ENCODE data around the gene FOXC1.

FOXC1 gene

DNA sequence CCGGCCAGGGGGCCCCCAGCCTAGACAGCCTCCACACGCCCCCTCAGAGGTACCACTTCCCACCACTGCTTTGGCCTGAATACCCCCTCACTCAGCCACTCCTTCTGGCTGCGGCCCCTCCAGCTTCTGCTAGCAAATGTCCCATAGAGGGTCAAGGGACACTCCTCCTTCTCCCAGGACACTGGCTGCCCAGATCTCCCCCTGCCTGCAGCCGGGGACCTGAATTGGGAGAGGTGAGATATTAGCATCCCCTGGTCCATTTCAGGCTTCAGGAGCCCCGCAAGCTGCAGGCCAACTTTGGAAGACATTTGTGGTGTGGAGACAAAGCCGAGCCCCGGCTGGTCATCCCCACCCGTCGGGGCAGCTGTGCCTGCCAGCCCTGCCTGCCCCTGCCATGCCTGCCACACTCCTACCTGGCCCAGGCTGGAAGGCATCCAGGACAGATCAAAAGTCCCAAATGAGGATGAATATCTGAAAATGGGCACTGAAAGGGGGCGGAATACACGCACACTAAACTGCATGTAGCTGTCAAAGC, 32.5 kb upstream of the FOXC1 start:
- H3K4me3 ChIP-seq (ENCODE audit: low read depth, low read length): no peak overlapping the region
- DNase-seq (ENCODE audit: low read depth): no peak
- TF ChIP-seq, protein P1, sequence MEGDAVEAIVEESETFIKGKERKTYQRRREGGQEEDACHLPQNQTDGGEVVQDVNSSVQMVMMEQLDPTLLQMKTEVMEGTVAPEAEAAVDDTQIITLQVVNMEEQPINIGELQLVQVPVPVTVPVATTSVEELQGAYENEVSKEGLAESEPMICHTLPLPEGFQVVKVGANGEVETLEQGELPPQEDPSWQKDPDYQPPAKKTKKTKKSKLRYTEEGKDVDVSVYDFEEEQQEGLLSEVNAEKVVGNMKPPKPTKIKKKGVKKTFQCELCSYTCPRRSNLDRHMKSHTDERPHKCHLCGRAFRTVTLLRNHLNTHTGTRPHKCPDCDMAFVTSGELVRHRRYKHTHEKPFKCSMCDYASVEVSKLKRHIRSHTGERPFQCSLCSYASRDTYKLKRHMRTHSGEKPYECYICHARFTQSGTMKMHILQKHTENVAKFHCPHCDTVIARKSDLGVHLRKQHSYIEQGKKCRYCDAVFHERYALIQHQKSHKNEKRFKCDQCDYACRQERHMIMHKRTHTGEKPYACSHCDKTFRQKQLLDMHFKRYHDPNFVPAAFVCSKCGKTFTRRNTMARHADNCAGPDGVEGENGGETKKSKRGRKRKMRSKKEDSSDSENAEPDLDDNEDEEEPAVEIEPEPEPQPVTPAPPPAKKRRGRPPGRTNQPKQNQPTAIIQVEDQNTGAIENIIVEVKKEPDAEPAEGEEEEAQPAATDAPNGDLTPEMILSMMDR (conservative IDR thresholded peaks at IDR 0.05; ENCODE audit: low read depth, low read length): no peak

DNA sequence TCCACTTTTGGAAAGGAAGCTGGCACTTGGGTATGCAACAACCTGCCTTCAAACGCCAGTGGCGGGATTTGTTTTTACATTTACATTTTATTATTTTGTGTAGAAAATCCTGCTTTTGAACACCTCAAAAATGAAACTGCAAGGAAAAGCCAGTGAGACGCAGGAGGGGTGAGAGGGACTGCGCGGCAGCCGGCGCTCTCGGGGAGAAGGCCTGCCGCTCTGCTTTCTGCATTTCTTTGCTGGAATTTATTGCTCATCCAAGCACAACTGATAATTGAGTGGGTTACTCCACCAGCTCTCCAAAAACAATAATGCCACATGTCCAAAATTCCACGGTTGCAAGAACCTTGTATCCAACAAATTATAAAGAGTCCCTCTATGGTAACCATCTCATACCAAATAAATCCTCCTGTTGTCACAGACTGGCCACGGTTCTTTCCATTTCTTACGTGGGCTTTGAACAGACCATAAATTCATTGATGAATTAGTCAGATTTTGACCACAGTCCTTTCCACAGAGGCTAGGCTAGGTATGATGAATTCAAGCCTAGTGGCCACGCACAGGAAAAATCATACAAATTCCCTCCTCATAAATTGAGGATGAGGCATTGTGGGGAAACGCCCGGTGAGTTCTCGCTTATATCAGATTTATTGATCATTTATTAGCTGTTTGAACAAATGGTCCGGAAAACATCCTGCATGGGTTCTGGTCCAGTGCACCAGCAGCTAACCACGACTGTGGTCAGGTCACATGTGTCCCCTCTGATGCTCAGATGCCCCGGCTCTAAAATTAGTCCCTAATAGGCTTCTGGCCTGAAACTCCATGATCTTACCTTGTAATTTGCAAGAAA, 31.6 kb upstream of the FOXC1 start:
- DNase-seq (ENCODE audit: low read depth): no peak
- TF ChIP-seq, protein P1 (conservative IDR thresholded peaks at IDR 0.05; ENCODE audit: low read depth, low read length): no peak
- H3K4me3 ChIP-seq (ENCODE audit: low read depth, low read length): no peak overlapping the region

DNA sequence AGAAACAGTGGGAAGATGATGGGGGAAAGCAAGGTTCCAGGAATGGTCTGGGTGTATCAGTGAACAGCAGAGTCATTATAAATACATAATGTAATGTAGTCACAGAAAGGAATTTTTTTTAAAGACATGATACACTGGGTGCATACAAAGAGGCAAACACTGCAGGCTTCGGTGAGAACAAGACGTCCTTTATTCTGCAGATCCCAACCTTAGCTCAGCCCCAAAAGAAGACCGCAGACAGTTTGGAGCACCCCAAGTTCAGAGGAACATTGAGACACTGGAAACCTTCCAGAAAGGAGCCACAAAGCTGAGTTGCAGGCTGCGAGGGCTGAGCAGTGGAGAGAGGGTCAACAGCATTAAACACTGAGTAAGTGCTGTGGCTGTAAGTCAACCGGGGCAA, 30.6 kb upstream of the FOXC1 start:
- H3K4me3 ChIP-seq (ENCODE audit: low read depth, low read length): no peak overlapping the region
- no peak for DNase-seq (ENCODE audit: low read depth)
- TF ChIP-seq, protein P1 (conservative IDR thresholded peaks at IDR 0.05; ENCODE audit: low read depth, low read length): no peak

DNA sequence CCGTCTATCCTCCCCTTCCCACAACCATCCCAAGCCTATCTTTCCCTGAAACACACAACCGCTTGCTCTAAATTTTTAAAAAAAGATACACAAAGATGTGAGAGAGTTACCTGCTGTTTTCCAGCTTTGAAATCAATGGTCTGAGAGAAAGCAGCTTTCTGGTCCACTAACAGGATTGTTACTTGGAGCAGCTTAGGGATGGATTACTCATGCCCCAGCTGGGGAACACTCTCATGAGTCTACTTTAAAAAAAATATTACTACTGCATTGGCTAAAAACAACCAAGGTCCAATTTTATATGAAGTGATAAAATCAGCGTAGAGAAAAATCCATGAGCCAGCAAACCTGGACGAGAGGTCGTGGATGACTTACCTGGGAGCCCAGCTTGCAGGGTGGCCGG, 29.6 kb upstream of the FOXC1 start:
- TF ChIP-seq, protein P1 (conservative IDR thresholded peaks at IDR 0.05; ENCODE audit: low read depth, low read length): no peak
- DNase-seq (ENCODE audit: low read depth): peak; percentile 19
- H3K4me3 ChIP-seq (ENCODE audit: low read depth, low read length): no peak overlapping the region

DNA sequence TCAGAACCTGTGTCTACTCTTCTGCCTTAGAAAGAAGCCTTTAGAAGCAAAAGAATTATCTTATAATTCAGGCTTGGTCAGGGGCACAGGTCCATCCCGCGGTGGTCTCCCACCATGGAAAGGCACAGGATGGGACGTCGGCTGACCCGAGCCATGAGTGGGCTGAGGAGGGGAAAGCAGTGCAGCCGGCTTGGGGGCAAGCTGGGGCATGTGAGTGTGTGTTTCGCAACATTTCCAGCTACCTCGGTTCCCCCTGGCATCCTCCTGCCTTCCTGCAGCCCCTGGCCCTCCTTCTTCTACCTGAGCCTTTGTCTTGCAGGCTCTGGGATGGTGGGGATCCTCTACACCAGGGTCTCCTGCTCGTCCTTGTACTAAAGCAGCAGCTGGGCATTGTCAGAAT, 29.1 kb upstream of the FOXC1 start:
- TF ChIP-seq, protein P1 (conservative IDR thresholded peaks at IDR 0.05; ENCODE audit: low read depth, low read length): no peak
- DNase-seq (ENCODE audit: low read depth): no peak
- H3K4me3 ChIP-seq (ENCODE audit: low read depth, low read length): no peak overlapping the region

DNA sequence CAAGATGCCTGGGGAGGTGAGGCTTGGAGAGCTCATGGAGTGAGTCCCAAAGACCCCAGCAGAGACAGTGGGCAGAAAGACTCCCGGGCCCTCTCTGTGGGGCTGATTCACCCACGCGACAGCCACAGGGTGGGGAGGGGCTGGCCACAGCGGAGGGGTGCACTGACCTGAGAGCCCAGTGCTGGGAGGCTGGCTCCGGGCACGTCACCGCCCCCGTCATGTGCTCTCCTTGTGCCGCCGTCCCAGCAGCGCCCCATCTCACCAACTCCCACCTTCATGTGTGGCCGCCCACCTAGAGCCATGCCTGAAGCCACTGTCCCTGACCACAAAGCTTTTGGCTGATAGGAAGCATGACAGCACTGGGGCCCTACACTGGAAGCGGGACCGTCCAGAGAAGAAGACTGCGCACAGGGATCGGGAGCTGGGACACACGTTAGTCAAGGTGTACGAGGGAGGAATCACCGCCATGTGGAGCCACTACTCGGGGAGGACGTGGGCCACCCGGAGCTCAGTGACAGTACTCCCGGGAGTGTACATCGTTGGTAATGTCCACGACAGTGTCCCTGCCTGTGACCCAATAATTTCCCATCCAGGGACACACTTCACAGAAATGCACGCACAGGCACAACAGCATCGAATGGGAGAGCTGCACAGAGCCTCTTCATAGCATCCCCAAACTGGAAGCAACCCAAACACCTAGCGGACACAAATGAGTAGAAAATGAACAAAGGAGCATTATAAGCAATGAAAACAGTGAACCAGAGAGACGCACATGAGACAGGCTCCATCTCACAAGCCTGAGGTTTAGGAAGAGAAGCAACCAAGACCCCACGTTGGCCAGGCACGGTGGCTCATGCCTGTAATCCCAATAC, 28.4 kb upstream of the FOXC1 start:
- no peak for DNase-seq (ENCODE audit: low read depth)
- H3K4me3 ChIP-seq (ENCODE audit: low read depth, low read length): no peak overlapping the region
- TF ChIP-seq, protein P1 (conservative IDR thresholded peaks at IDR 0.05; ENCODE audit: low read depth, low read length): no peak
